ENCODE results near the gene CCDC40. TPM values are rescaled to one million over a fixed set of nuclear protein-coding genes. Genes with fewer than 3 reads are reported as not detected.

The CCDC40 gene
- total and polyA plus RNA-seq, 11 donors: 2.4 to 9.0 (median 5.9) TPM

DNA sequence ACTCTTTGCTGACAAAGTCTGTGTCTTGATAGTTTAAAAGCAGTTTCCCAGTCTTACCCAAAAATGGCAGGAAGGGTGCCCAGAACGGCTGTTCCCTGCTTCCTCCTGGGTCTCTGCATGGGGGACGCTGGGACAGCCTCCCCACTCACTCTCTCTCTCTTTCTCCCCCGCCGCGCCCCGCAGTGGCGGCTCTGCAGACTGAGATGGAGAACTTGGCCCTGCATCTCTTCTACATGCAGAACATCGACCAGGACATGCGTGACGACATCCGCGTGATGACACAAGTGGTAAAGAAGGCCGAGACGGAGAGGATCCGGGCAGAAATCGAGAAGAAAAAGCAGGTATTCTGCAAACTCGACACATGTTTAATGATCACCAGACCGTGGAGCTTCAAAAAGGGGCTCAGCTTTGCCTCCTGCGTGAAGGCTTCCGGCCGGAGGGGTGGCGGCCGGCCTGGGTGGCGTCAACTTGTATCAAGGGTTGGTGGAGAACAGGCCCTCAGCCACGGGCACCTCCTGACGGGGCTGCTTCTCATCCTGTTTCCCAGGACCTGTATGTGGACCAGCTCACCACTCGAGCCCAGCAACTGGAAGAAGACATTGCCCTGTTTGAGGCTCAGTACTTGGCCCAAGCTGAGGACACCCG lies 22.0 kb downstream of the CCDC40 start:
- no peak for TF ChIP-seq POLR2A (IDR thresholded peaks at IDR 0.05)
- TF ChIP-seq, protein P1, sequence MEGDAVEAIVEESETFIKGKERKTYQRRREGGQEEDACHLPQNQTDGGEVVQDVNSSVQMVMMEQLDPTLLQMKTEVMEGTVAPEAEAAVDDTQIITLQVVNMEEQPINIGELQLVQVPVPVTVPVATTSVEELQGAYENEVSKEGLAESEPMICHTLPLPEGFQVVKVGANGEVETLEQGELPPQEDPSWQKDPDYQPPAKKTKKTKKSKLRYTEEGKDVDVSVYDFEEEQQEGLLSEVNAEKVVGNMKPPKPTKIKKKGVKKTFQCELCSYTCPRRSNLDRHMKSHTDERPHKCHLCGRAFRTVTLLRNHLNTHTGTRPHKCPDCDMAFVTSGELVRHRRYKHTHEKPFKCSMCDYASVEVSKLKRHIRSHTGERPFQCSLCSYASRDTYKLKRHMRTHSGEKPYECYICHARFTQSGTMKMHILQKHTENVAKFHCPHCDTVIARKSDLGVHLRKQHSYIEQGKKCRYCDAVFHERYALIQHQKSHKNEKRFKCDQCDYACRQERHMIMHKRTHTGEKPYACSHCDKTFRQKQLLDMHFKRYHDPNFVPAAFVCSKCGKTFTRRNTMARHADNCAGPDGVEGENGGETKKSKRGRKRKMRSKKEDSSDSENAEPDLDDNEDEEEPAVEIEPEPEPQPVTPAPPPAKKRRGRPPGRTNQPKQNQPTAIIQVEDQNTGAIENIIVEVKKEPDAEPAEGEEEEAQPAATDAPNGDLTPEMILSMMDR (IDR thresholded peaks at IDR 0.05): no peak
- Histone ChIP-seq H3K36me3 (peaks cover 0 to 15% (median 3%) of the 10 kb centered on the region in 9 donors), H3K27ac (no peak overlapping the region), H3K4me1 (peaks cover 0 to 11% (median 0%) of the 10 kb centered on the region in 12 donors), H3K4me3 (no peak overlapping the region), H3K27me3 (no peaks in the 10 kb centered on the region), H3K9me3 (no peaks in the 10 kb centered on the region)
- intact Hi-C loops (cut with DNase I): no loop called here
- 95% methylated on average over 28 of the region's 28 CpGs for WGBS, 4 donors
- DNase-seq: no peak
- ATAC-seq: no peak

DNA sequence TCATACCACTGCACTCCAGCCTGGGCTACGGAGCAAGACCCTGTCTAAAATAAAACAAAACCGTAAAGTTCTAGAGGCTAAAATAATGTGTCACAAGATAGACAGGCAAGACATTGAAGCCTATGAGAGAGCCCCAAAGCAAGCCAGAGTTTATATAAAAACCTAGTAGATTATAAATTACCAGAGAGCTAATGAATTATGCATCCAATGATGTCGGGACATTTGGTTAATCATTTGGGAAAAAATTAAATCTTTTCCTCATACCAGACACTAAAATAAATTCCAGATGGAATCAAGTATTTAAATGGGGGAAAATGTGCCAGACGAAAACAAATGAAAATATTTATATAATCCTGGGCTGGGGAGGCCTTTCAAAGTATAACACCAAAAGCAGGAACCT lies 24.2 kb downstream of the CCDC40 start:
- Histone ChIP-seq H3K36me3 (peaks cover 0 to 15% (median 3%) of the 10 kb centered on the region in 9 donors), H3K4me1 (peaks cover 0 to 15% (median 0%) of the 10 kb centered on the region in 12 donors), H3K4me3 (no peak overlapping the region), H3K27ac (no peak overlapping the region), H3K9me3 (no peaks in the 10 kb centered on the region), H3K27me3 (no peaks in the 10 kb centered on the region)
- DNase-seq (no peak), ATAC-seq (no peak)
- intact Hi-C loops (cut with DNase I): no loop called here
- WGBS, 4 donors: 85 to 92% (median 91%) methylated on average over 4 of the region's 4 CpGs
- no peak for TF ChIP-seq POLR2A (IDR thresholded peaks at IDR 0.05)
- TF ChIP-seq, protein P1 (IDR thresholded peaks at IDR 0.05): no peak

DNA sequence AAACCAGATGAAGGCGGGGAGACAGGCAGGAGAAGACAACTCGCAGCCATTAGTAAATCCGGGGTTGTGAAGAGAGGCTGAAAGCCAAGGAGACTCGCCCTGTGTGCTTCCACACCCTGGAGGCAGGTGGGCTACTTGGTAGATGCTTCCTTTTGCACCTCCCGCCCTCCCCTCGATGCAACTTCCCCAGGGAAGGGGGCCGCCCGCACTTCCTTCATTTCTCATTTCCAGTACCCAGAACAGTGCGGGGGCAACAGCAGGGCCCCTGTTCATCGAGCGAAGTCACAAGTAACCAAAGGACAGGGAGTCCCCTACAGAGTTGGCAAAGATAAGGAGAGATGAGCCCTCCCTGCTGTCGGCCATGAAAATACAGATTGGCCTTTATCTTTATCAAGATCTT lies 25.0 kb downstream of the CCDC40 start:
- H3K27me3 ChIP-seq: no peaks in the 10 kb centered on the region
- ATAC-seq (no peak), DNase-seq (no peak)
- intact Hi-C loops (cut with DNase I): no loop called here
- 83 to 93% (median 88%) methylated on average over 11 to 12 of the region's 12 CpGs for WGBS, 4 donors
- TF ChIP-seq, protein P1 (IDR thresholded peaks at IDR 0.05): no peak
- no peak for TF ChIP-seq POLR2A (IDR thresholded peaks at IDR 0.05)
- H3K27ac ChIP-seq: no peak overlapping the region
- H3K4me1 ChIP-seq: peaks cover 0 to 15% (median 0%) of the 10 kb centered on the region in 12 donors
- no peak overlapping the region for H3K4me3 ChIP-seq
- H3K9me3 ChIP-seq: no peaks in the 10 kb centered on the region
- peaks cover 0 to 15% (median 0%) of the 10 kb centered on the region in 9 donors for H3K36me3 ChIP-seq

DNA sequence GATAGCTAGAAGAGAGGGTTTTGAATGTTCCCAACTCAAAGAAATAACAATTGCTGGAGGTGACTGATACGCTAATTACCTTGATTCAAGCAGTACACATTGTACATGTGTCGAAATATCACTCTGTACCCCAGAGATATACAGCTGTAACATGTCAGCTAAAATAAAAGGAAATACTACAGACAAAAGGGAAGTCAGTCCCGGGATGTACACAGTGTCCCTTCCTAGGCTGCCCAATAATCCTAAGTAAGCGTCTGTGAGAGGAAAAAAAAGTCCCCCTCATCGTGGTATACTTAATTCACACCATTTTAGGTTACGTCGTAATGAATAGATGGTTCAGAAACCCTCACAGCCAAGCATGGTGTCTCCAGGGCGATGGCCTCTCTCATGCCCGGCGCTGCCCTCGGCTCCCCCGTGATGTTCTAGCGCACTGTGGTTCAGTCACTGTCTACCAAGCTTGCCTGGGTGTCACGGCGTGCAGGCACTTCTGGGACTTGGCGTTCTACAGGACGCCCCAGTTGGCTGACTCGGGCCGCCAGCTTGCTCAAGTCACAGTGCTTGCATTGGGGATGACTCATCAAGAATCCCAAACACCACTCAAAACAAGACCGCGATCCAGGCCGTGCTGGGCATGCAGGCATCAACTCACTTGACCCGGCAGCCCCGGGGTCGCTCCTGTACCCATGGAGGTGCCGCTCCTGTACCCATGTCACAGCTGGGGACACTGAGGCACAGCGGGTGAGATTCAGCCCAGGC lies 27.6 kb downstream of the CCDC40 start:
- no peaks in the 10 kb centered on the region for H3K9me3 ChIP-seq
- WGBS, 4 donors: 81 to 89% (median 88%) methylated on average over 16 to 27 of the region's 27 CpGs
- DNase-seq (peak in 2 of 5 donors; percentile 48 to 56), ATAC-seq (peak; percentile 28 to 61 (median 44))
- peaks cover 0 to 5% (median 0%) of the 10 kb centered on the region in 9 donors for H3K36me3 ChIP-seq
- peaks cover 0 to 24% (median 7%) of the 10 kb centered on the region in 12 donors for H3K4me1 ChIP-seq
- TF ChIP-seq, protein P1 (IDR thresholded peaks at IDR 0.05): no peak
- no peak for TF ChIP-seq POLR2A (IDR thresholded peaks at IDR 0.05)
- intact Hi-C loops (cut with DNase I): no loop called here
- H3K4me3 ChIP-seq: no peak overlapping the region
- peak overlapping the region in 3 of 12 donors; percentile 4 to 78 (median 51) for H3K27ac ChIP-seq
- H3K27me3 ChIP-seq: no peaks in the 10 kb centered on the region

Data from heart left ventricle (tissue), 16 donors.